Measurements from ENCODE around the gene APLF. TPM values are rescaled to one million over a fixed set of nuclear protein-coding genes. Genes with fewer than 3 reads are reported as not detected.

The APLF gene
- total and polyA plus RNA-seq, 2 donors (not counting 3 experiments of a cell fraction or from before 2014, with no cell fraction given): 0.75 to 2.3 TPM

- no peaks in the 10 kb centered on the region for H3K79me2 ChIP-seq (ENCODE audit: control insufficient read depth, insufficient read depth, low read length)
- dilution Hi-C loops (cut with MboI; ENCODE audit: extremely low pct_ligation_motif_present, low sequenced_read_pairs) (no loop called here), intact Hi-C loops (cut with micrococcal nuclease) (no loop called here)
- peaks cover 13 to 44% of the 10 kb centered on the region in 2 experiments for H3K27me3 ChIP-seq (ENCODE audit: control insufficient read depth in 2 of 2, insufficient read depth in 2 of 2, low read length in 2 of 2)
- H3K27ac ChIP-seq (ENCODE audit: insufficient read depth, low read depth, low read length): no peak overlapping the region
- H3K4me1 ChIP-seq (ENCODE audit: control insufficient read depth, extremely low read depth, insufficient read depth, low read length): peaks cover 16% of the 10 kb centered on the region
- ChIA-PET CTCF (interaction anchor here (1.5 to 2.0 kb wide), 2 partner anchors 35 to 96 kb away, joined by 5 to 11 read pairs; no protein-coding TSS in a partner anchor), POLR2A (no interaction called here)
- H3K9ac ChIP-seq (replicated peaks; ENCODE audit: extremely low read depth, insufficient read depth, low read length): no peak overlapping the region
- BruUV-seq (replicated peaks): no TSS peak
- no peaks in the 10 kb centered on the region for H4K20me1 ChIP-seq (replicated peaks; ENCODE audit: control insufficient read depth, extremely low read depth, insufficient read depth, low read length)
- no peaks in the 10 kb centered on the region for H3K9me1 ChIP-seq (replicated peaks; ENCODE audit: control insufficient read depth, extremely low read depth, insufficient read depth, low read length)
- H2AFZ ChIP-seq (ENCODE audit: low read depth, low read length): no peak overlapping the region
- no peak overlapping the region for H3K4me3 ChIP-seq (replicated peaks in 1 of 3; ENCODE audit: insufficient read depth in 1 of 3, low read depth in 1 of 3, low read length in 3 of 3)
- H3K4me2 ChIP-seq (ENCODE audit: insufficient read depth, low read length): no peak overlapping the region
- H3K9me3 ChIP-seq (replicated peaks; ENCODE audit: control insufficient read depth, insufficient read depth, low read length): no peaks in the 10 kb centered on the region
- no peaks in the 10 kb centered on the region for H3K36me3 ChIP-seq (ENCODE audit: control insufficient read depth in 2 of 2, extremely low read depth in 1 of 2, insufficient read depth in 2 of 2, low read length in 2 of 2)
- DNase-seq (ENCODE audit: low read depth, low spot score) (no peak), FAIRE-seq (no peak)
- TF ChIP-seq, protein P1, sequence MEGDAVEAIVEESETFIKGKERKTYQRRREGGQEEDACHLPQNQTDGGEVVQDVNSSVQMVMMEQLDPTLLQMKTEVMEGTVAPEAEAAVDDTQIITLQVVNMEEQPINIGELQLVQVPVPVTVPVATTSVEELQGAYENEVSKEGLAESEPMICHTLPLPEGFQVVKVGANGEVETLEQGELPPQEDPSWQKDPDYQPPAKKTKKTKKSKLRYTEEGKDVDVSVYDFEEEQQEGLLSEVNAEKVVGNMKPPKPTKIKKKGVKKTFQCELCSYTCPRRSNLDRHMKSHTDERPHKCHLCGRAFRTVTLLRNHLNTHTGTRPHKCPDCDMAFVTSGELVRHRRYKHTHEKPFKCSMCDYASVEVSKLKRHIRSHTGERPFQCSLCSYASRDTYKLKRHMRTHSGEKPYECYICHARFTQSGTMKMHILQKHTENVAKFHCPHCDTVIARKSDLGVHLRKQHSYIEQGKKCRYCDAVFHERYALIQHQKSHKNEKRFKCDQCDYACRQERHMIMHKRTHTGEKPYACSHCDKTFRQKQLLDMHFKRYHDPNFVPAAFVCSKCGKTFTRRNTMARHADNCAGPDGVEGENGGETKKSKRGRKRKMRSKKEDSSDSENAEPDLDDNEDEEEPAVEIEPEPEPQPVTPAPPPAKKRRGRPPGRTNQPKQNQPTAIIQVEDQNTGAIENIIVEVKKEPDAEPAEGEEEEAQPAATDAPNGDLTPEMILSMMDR (IDR thresholded peaks at IDR 0.05; ENCODE audit: extremely low read depth in 1 of 2, insufficient read depth in 1 of 2, low read depth in 1 of 2, low read length in 2 of 2): no peak
- TF ChIP-seq FOS (IDR thresholded peaks at IDR 0.05; ENCODE audit: borderline replicate concordance, insufficient read depth, low read length) (no peak), MYC (IDR thresholded peaks at IDR 0.05; ENCODE audit: low read depth, low read length) (no peak), MAX (IDR thresholded peaks at IDR 0.05; ENCODE audit: insufficient read depth, insufficient read length) (no peak), POLR2AphosphoS5 (IDR thresholded peaks at IDR 0.05; ENCODE audit: insufficient read depth, low read depth, low read length) (no peak), EZH2 (IDR thresholded peaks at IDR 0.05; ENCODE audit: borderline replicate concordance, low read depth, low read length, severe bottlenecking) (no peak), GATA2 (IDR thresholded peaks at IDR 0.05; ENCODE audit: insufficient read depth, insufficient read length, low read depth, low read length) (no peak), JUN (IDR thresholded peaks at IDR 0.05; ENCODE audit: borderline replicate concordance, insufficient read depth, insufficient read length, low read depth) (no peak), POLR2A (IDR thresholded peaks at IDR 0.05; ENCODE audit: low read depth, low read length) (no peak)
These were observed 92.3 kb downstream of the APLF start for GRCh38 chr2:68559692-68560091.
